SIG-M5 treated with dmso at 0.1 percent for 504 hours (cell line): ENCODE data around the gene RCOR1.

ENCODE experiments used
- DNase-seq: peaks from one replicate; lab custom pipeline; 2025; ENCODE audit not compliant: unreplicated experiment; lab: John Stamatoyannopoulos, UW

Gene RCOR1

GRCh38 chr14:102708494-102708893, 116.0 kb downstream of the RCOR1 start:
- no peak for DNase-seq

GRCh38 chr14:102711207-102711606, 118.8 kb downstream of the RCOR1 start:
- no peak for DNase-seq

DNA sequence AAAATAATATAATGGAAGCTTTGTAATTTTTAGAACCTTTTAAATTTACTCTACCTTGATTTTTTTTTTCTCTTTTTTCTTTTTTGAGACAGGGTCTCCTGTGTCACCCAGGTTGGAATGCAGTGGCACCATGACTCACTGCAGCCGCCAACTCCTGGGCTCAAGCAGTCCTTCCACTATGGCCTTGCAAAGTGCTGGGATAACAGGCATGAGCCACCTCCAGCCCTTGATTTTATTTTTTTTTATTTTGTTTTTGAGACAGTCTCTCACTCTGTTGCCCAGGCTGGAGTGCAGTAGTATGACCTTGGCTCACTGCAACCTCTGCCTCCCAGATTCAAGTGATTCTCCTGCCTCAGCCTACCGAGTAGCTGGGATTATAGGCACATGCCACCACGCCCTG, 119.5 kb downstream of the RCOR1 start:
- DNase-seq = no peak

DNA sequence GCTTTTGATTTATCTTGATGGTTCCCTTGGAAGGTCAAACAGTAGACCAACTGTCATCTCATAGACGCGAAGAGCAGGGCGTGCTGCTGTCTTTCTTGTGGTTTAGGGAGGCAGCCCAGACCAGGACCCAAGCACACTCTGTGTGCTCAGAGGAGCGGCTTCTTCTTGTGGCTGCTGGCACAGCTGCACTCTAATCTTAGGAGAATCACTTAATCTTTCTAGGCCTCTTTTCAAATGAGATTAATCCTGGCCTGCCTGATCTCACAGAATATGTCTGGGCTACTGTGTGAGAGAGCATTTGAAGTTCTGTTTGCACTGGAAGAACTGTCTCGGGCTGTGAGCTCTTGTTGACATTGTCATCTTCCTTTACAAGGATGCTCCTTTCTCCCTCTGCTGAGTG, 124.8 kb downstream of the RCOR1 start:
- no peak for DNase-seq

GRCh38 chr14:102722646-102723045, 130.2 kb downstream of the RCOR1 start:
- DNase-seq = no peak

DNA sequence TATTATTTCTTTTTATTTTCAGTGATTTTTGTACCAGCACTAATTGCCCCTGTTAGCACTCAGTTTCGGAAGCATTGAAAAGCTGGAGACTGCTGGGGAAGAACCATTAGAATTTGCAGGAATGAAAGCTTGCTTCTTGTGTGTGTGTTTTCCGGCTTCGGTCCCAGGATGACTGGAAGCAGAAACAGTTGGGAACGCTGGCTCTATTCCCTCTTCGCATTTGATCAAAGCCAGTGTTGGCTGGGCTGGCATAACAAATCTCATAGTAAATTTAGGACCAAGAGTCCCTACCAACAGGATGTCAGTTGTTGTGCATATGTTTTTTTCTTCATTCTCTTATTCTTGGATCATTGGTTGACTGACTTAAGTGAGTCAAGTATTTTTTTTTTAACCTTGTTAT, 131.2 kb downstream of the RCOR1 start:
- DNase-seq = no peak

- DNase-seq = peak; percentile 26
Measured at GRCh38 chr14:102726191-102726949, 133.9 kb downstream of the RCOR1 start.

DNA sequence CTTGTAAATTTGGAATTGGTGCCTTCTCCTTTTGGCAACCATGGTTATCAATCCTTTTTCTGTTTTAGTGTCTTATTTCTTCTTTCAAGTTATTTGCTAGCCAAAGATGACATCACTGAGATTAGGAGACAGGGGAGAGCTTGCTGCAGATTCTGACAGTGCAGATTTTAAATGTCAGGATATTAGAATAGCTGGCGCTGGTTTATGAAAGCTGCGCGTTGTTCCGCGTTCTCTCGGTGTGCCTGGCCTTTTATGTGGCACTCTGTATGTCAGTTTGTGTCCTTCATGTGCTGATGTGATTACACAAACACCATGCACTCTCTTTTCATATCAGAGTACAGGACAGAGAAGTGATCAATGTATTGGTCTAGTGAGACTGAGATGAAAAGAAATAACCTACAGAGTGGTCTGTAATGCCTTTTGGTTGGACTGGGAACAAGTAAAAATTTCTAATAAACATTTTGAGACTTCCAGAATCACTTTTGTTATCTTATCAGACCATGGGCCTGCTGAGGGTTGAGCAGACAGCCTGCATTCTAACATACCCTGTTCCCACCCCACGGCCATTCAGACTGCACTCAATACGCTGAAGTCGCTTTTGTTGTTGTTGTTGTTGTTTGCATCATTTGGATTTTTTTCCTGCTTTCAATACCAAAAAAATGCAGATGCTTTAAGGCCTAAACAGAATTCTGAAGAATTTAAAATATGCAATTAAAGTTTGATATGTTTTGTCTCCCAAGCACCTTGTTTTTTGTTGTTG, 135.1 kb downstream of the RCOR1 start:
- DNase-seq = no peak

- DNase-seq = no peak
Measured at GRCh38 chr14:102728501-102728900, 136.1 kb downstream of the RCOR1 start.

DNA sequence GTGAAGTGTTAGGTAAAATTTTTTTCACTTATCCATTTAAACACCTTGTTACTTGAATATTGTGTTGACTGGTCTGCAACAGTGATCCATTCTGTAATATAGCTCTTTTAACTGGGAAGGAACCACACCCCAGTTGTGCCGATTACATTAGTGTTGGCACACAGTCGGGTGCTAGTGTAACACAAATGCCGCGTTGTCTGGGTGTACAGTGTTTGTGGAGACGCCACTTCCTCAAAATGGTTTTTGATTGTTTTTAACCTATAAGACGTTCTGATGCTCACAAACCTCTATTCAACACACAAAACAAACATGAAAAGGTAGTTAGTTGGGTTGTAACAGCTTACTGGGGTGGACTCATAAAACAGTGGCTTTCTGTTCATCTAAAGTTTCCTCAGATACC, 136.8 kb downstream of the RCOR1 start:
- no peak for DNase-seq

GRCh38 chr14:102729825-102730224, 137.4 kb downstream of the RCOR1 start:
- DNase-seq = no peak

GRCh38 chr14:102731101-102731870, 138.8 kb downstream of the RCOR1 start:
- DNase-seq = no peak

- DNase-seq = no peak
Measured at GRCh38 chr14:102731871-102732800, 139.7 kb downstream of the RCOR1 start.

GRCh38 chr14:102732924-102733323, 140.5 kb downstream of the RCOR1 start:
- no peak for DNase-seq

- DNase-seq = no peak
Measured at GRCh38 chr14:102733326-102733725, 140.9 kb downstream of the RCOR1 start.

- no peak for DNase-seq
Measured at GRCh38 chr14:102734436-102734835, 142.0 kb downstream of the RCOR1 start.

DNA sequence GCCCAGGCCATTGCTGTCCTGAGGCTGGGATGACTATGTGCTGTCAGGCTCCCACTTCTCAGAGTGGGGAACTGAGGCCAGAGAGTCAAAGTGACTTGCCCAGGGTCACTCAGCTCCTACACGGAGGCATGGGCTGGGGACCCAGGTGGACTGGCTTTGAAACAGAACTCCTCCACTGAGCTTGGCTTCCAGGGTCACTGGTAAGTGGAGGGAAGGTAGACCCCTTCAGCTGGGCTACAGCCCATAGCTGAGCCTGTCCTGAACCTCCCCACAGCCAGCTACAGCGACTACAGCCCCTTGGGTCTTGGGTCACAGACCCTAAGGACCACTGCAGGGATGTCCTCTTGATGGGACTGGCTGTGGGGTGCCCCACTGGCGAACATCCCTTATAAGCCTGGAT, 144.5 kb downstream of the RCOR1 start:
- DNase-seq = no peak

DNA sequence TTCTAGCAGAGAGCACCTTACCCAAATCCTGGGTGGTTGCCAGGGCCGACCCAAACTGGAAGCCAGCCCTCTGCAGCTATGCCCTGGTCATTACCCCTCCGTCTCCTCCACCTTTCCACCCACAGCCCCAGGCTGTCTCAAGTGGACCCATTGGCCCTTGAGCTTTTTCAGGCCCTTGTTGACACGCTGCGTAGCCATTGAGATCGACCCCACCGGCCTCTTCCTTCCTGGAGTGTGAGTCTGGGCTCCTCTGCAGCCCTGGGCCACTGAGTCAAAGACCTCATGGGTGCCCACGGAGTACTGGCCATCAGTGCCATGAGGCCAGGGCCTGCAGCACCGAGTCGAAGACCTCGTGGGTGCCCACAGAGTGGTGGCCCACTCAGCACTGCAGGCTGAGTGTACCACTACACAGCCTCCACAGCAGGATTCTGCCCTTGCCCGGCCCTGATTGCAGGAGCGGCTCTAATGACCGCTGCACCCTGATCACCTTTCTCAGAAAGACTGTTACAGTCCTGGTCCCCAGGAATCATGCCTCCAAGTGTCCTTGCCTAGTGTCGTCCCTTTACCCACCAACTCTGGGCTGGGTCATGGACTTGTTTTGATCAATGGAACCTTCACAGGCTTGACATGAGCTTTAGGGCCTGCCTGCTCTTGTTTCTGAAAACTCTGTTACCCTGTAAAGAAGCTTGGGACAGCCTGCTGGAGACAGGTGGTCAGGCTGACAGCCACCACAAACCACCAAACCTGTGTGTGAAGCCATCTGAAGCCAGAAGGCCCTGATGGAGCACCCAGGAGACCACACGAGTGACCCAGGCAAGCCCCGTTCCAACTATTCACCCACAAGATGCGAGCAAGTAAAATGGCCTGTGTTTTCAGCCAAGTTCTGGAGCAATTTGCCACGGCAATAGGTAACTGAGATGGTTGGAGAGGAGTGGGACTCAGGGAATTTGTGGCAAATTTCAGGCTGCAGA, 145.2 kb downstream of the RCOR1 start:
- DNase-seq = no peak

- no peak for DNase-seq
Measured at GRCh38 chr14:102738373-102739189, 146.1 kb downstream of the RCOR1 start.
